GM23338 (cell line): ENCODE measurements around the gene GTSE1. TPM values are rescaled to one million over a fixed set of nuclear protein-coding genes. Genes with fewer than 3 reads are reported as not detected.

Experiments
- ATAC-seq: fragments of 200-7000 bp; cut with Tn5 transposase; 3 replicates; pipeline ENCODE4 v1.9.1; 2020
- DNase-seq: peaks from one replicate; pipeline ENCODE4 v3.0.0-alpha.2; 2015; ENCODE audit warnings: low spot score
- H2AFZ ChIP-seq: fragments of 200-600 bp; sonication (generic); 2 replicates; pipeline ENCODE4 v1.8.0; 2016; ENCODE audit warnings: antibody characterized with exemption, mild to moderate bottlenecking, moderate library complexity
- H3F3A ChIP-seq: fragments of 200-600 bp; sonication (generic); replicated peaks from 2 replicates; pipeline ENCODE4 v1.8.0; 2017; ENCODE audit warnings: antibody characterized with exemption, mixed run types, low read depth
- H3K27ac ChIP-seq: fragments of 200-600 bp; sonication (generic); 2 replicates; pipeline ENCODE4 v1.6.1; 2016; ENCODE audit warnings: low read depth
- H3K27me3 ChIP-seq: fragments of 200-600 bp; sonication (generic); 2 replicates; pipeline ENCODE4 v1.8.0; 2016; ENCODE audit warnings: mild to moderate bottlenecking, mixed run types, moderate library complexity; ENCODE audit not compliant: insufficient read depth
- H3K36me3 ChIP-seq: fragments of 200-600 bp; sonication (generic); 2 replicates; pipeline ENCODE4 v1.8.0; 2016; ENCODE audit warnings: mild to moderate bottlenecking; ENCODE audit not compliant: insufficient read depth
- H3K4me1 ChIP-seq: fragments of 200-600 bp; sonication (generic); 2 replicates; pipeline ENCODE4 v1.8.0; 2016; ENCODE audit warnings: mild to moderate bottlenecking, moderate library complexity; ENCODE audit not compliant: insufficient read depth
- H3K4me2 ChIP-seq: fragments of 200-600 bp; sonication (generic); 2 replicates; pipeline ENCODE4 v1.7.1; 2017; ENCODE audit warnings: mixed run types
- H3K4me3 ChIP-seq: fragments of 200-600 bp; sonication (generic); 2 replicates; pipeline ENCODE4 v1.6.1; 2016; ENCODE audit warnings: mixed run types
- H3K79me2 ChIP-seq: fragments of 200-600 bp; sonication (generic); replicated peaks from 2 replicates; pipeline ENCODE4 v1.8.0; 2017; ENCODE audit warnings: mild to moderate bottlenecking; ENCODE audit not compliant: insufficient read depth
- H3K9me2 ChIP-seq: fragments of 200-600 bp; sonication (generic); 2 replicates; pipeline ENCODE4 v1.8.0; 2017; ENCODE audit not compliant: insufficient read depth
- H4K20me1 ChIP-seq: fragments of 200-600 bp; sonication (generic); replicated peaks from 2 replicates; pipeline ENCODE4 v1.8.0; 2017; ENCODE audit warnings: mild to moderate bottlenecking; ENCODE audit not compliant: insufficient read depth
- H3K27ac Mint-ChIP-seq: 2 replicates; pipeline ENCODE4 v1.8.0; 2020; ENCODE audit warnings: inconsistent platforms, mild to moderate bottlenecking, moderate library complexity, mixed read lengths
- H3K27me3 Mint-ChIP-seq: 3 replicates; pipeline ENCODE4 v1.8.0; 2022; ENCODE audit warnings: low read depth, mild to moderate bottlenecking, moderate library complexity, mixed read lengths, inconsistent platforms; ENCODE audit not compliant: insufficient read depth, poor library complexity
- H3K36me3 Mint-ChIP-seq: 3 replicates; pipeline ENCODE4 v1.8.0; 2021; ENCODE audit warnings: low read depth, mild to moderate bottlenecking, inconsistent platforms, moderate library complexity, mixed read lengths
- H3K4me1 Mint-ChIP-seq: 3 replicates; pipeline ENCODE4 v1.8.0; 2020; ENCODE audit warnings: mild to moderate bottlenecking, inconsistent platforms, mixed read lengths
- H3K4me3 Mint-ChIP-seq: 3 replicates; pipeline ENCODE4 v1.8.0; 2021; ENCODE audit warnings: moderate library complexity, mild to moderate bottlenecking, inconsistent platforms, mixed read lengths
- H3K9me3 Mint-ChIP-seq: 3 replicates; pipeline ENCODE4 v1.8.0; 2020; ENCODE audit warnings: moderate library complexity, mild to moderate bottlenecking, inconsistent platforms, mixed read lengths
- CREB1 ChIP-seq: fragments of 250-450 bp; sonication (Bioruptor Pico); IDR thresholded peaks from 2 replicates; pipeline ENCODE4 v1.5.0; 2020; ENCODE audit warnings: low read depth, mild to moderate bottlenecking, moderate library complexity
- CTCF ChIP-seq, 2 experiments: fragments of 200-600 bp in 1 of 2; sonication (generic) in 1 of 2; conservative IDR thresholded peaks; 2 replicates each; pipeline versions ENCODE4 v1.5.1 to v1.6.1; 2016 to 2017; ENCODE audit warnings: antibody characterized with exemption in 2 of 2, low read depth in 2 of 2, mild to moderate bottlenecking in 2 of 2, moderate library complexity in 1 of 2
- ETS1 ChIP-seq: IDR thresholded peaks from 2 replicates; pipeline ENCODE4 v1.6.1; 2016; ENCODE audit warnings: antibody characterized with exemption
- EZH2phosphoT487 ChIP-seq: fragments of 200-600 bp; sonication (generic); IDR thresholded peaks from one replicate; pipeline ENCODE4 v1.8.1; 2018; ENCODE audit warnings: antibody characterized with exemption; ENCODE audit not compliant: unreplicated experiment
- JUNB ChIP-seq: IDR thresholded peaks from one replicate; pipeline ENCODE4 v1.6.1; 2016; ENCODE audit warnings: antibody characterized with exemption; ENCODE audit not compliant: unreplicated experiment
- NANOG ChIP-seq: IDR thresholded peaks from 2 replicates; pipeline ENCODE4 v1.6.1; 2016; ENCODE audit warnings: antibody characterized with exemption, borderline replicate concordance
- REST ChIP-seq: IDR thresholded peaks from one replicate; pipeline ENCODE4 v1.6.1; 2018; ENCODE audit warnings: antibody characterized with exemption; ENCODE audit not compliant: unreplicated experiment
- STAT1 ChIP-seq: IDR thresholded peaks from one replicate; pipeline ENCODE4 v1.6.1; 2016; ENCODE audit warnings: antibody characterized with exemption; ENCODE audit not compliant: unreplicated experiment
- ZNF114 ChIP-seq: fragments of 250-450 bp; sonication (Bioruptor Pico); IDR thresholded peaks from 2 replicates; pipeline ENCODE4 v1.5.0; 2020; ENCODE audit warnings: mild to moderate bottlenecking, moderate library complexity
- polyA plus RNA-seq: library from polyadenylated mRNA; unstranded; fragments of >200 nt; fragmentation: Nextera tagmentation; extraction: Ambion mirVana; gene quantifications from 2 replicates; pipeline ENCODE4 v1.2.1, GENCODE V29; 2016
- total RNA-seq: library from RNA; depleted of rRNA; stranded (reverse); fragments of >200 nt; shearing (Covaris generic); gene quantifications from 2 replicates; pipeline ENCODE4 v1.2.3, GENCODE V29; 2014

The GTSE1 gene
- total and polyA plus RNA-seq, 2 experiments from 2014 or later, result 26.3 to 28.6 TPM

- peaks cover 52% of the 10 kb centered on the region for H3K27me3 ChIP-seq
- H3K79me2 ChIP-seq, result no peaks in the 10 kb centered on the region
- no peak overlapping the region; the same call in 2 of the 3 replicates for H3K4me3 Mint-ChIP-seq
- H3K36me3 ChIP-seq, result no peaks in the 10 kb centered on the region
- 0 out of 2 replicates have a peak, but pooled peaks cover 3% of the 10 kb centered on the region for H3F3A ChIP-seq
- no peak overlapping the region for H3K27ac Mint-ChIP-seq
- H3K9me2 ChIP-seq, result no peaks in the 10 kb centered on the region; the same call in 1 of the 2 replicates
- no peak overlapping the region for H2AFZ ChIP-seq
- TF ChIP-seq ETS1 (no peak), CREB1 (CRISPR knock-in tag) (no peak), NANOG (no peak), CTCF (conservative IDR thresholded peaks at IDR 0.05; ENCODE audit: low read depth in 2 of 2) (no peak), REST (no peak), STAT1 (no peak), JUNB (no peak)
- peaks cover 44% of the 10 kb centered on the region for H3K9me3 Mint-ChIP-seq
- no peaks in the 10 kb centered on the region for H3K4me1 Mint-ChIP-seq
- no peak overlapping the region for H3K4me2 ChIP-seq
- no peaks in the 10 kb centered on the region for H4K20me1 ChIP-seq
- H3K27ac ChIP-seq, result no peak overlapping the region
- H3K4me1 ChIP-seq, result no peaks in the 10 kb centered on the region
- peaks cover 20% of the 10 kb centered on the region for H3K36me3 Mint-ChIP-seq
- peaks cover 38% of the 10 kb centered on the region for H3K27me3 Mint-ChIP-seq
- ATAC-seq, result no peak
- H3K4me3 ChIP-seq, result no peak overlapping the region
- no peak for DNase-seq
Observed at GRCh38 chr22:46260038-46260437, 36.6 kb upstream of the GTSE1 start.

- H3K79me2 ChIP-seq, result no peaks in the 10 kb centered on the region
- H3K4me2 ChIP-seq, result peak overlapping the region; percentile 60; the same call in 1 of the 2 replicates
- H3K9me2 ChIP-seq, result no peaks in the 10 kb centered on the region; the same call in 1 of the 2 replicates
- no peak overlapping the region for H2AFZ ChIP-seq
- peak overlapping the region; percentile 56 for H3K4me3 Mint-ChIP-seq
- H4K20me1 ChIP-seq, result no peaks in the 10 kb centered on the region
- H3K9me3 Mint-ChIP-seq, result peaks cover 60% of the 10 kb centered on the region
- H3K27ac Mint-ChIP-seq, result no peak overlapping the region
- ATAC-seq (peak; percentile 80), DNase-seq (peak; percentile 91)
- H3F3A ChIP-seq, result 0 out of 2 replicates have a peak, but pooled peaks cover 3% of the 10 kb centered on the region
- peaks cover 4% of the 10 kb centered on the region; the same call in 2 of the 3 replicates for H3K4me1 Mint-ChIP-seq
- H3K27me3 ChIP-seq, result peaks cover 64% of the 10 kb centered on the region
- H3K4me1 ChIP-seq, result no peaks in the 10 kb centered on the region
- no peak overlapping the region for H3K27ac ChIP-seq
- H3K36me3 ChIP-seq, result no peaks in the 10 kb centered on the region
- peaks cover 51% of the 10 kb centered on the region for H3K27me3 Mint-ChIP-seq
- H3K4me3 ChIP-seq, result peak overlapping the region; percentile 49
- peaks cover 34% of the 10 kb centered on the region for H3K36me3 Mint-ChIP-seq
- TF ChIP-seq CTCF (conservative IDR thresholded peaks at IDR 0.05; ENCODE audit: low read depth in 2 of 2), result peak; percentile 45 to 81
- TF ChIP-seq ZNF114, result no peak
- TF ChIP-seq EZH2phosphoT487, result no peak
- no peak for TF ChIP-seq JUNB
Observed at GRCh38 chr22:46262449-46263215, 34.0 kb upstream of the GTSE1 start.
